Omental fat pad (tissue), 4 donors: ENCODE results near the gene SENP8. TPM values are rescaled to one million over a fixed set of nuclear protein-coding genes. Genes with fewer than 3 reads are reported as not detected.

Experiments used
- ATAC-seq: fragments of 150-250 bp; one replicate; pipeline ENCODE4 v1.9.1; 2016; ENCODE audit warnings: mild to moderate bottlenecking, moderate library complexity; ENCODE audit not compliant: low FRiP score
- DNase-seq: peaks from one replicate; pipeline ENCODE4 v3.0.0-alpha.2; 2019; ENCODE audit warnings: low spot score
- CTCF ChIP-seq, 3 donors: fragments of 450-650 bp; IDR thresholded peaks; one replicate each; pipeline ENCODE4 v1.5.1; 2016 to 2017; ENCODE audit warnings: antibody characterized with exemption in 3 of 3, mild to moderate bottlenecking in 3 of 3, moderate library complexity in 2 of 3
- total RNA-seq, 4 donors: library from RNA; depleted of rRNA; stranded (reverse); fragments of >200 nt; gene quantifications; one replicate each; pipeline ENCODE4 v1.1.0, GENCODE V29; 2016

SENP8 gene
- total RNA-seq, 4 donors from 2014 or later = 0.63 to 2.0 (median 1.0) TPM

GRCh38 chr15:72163719-72164118 is 45.5 kb downstream of the SENP8 start:
- TF ChIP-seq CTCF (IDR thresholded peaks at IDR 0.05) = no peak
- no peak for ATAC-seq
- DNase-seq = no peak

- no peak for TF ChIP-seq CTCF (IDR thresholded peaks at IDR 0.05)
- ATAC-seq (no peak), DNase-seq (no peak)
Measured at GRCh38 chr15:72166716-72167417, 48.7 kb downstream of the SENP8 start.

- no peak for ATAC-seq
- no peak for DNase-seq
- TF ChIP-seq CTCF (IDR thresholded peaks at IDR 0.05) = no peak
Measured at GRCh38 chr15:72167445-72167844, 49.2 kb downstream of the SENP8 start.

- DNase-seq = no peak
- ATAC-seq = no peak
Measured at GRCh38 chr15:72168131-72168807, 50.1 kb downstream of the SENP8 start.

GRCh38 chr15:72168808-72169190 is 50.6 kb downstream of the SENP8 start:
- no peak for ATAC-seq
- DNase-seq = no peak
- TF ChIP-seq CTCF (IDR thresholded peaks at IDR 0.05) = no peak

More at GRCh38 chr15:72168131-72168807, 50.1 kb downstream of the SENP8 start:
- TF ChIP-seq CTCF (IDR thresholded peaks at IDR 0.05) = no peak

GRCh38 chr15:72169236-72169920 is 51.2 kb downstream of the SENP8 start:
- ATAC-seq = no peak
- no peak for TF ChIP-seq CTCF (IDR thresholded peaks at IDR 0.05)

More at GRCh38 chr15:72169236-72169920, 51.2 kb downstream of the SENP8 start:
- no peak for DNase-seq
